Thoracic aorta (tissue), 2 donors: ENCODE data around the gene MTREX. TPM values are rescaled to one million over a fixed set of nuclear protein-coding genes. Genes with fewer than 3 reads are reported as not detected.

Experiments used
- ATAC-seq: fragments of 150-250 bp; one replicate; pipeline ENCODE4 v1.8.0; 2017; ENCODE audit warnings: low read depth; ENCODE audit not compliant: insufficient number of reproducible peaks, low FRiP score
- DNase-seq: peaks from one replicate; pipeline ENCODE4 v3.0.0-alpha.2; 2020; ENCODE audit warnings: low spot score
- H3K27ac ChIP-seq, 2 donors: fragments of 200-600 bp; sonication (generic); 1 replicate in 1 of 2; 2 replicates in 1 of 2; pipeline ENCODE4 v1.5.1; 2016; ENCODE audit warnings: mild to moderate bottlenecking in 2 of 2, moderate library complexity in 2 of 2
- H3K27me3 ChIP-seq: fragments of 200-600 bp; sonication (generic); replicated peaks from 2 replicates; pipeline ENCODE4 v1.6.0; 2016; ENCODE audit warnings: mild to moderate bottlenecking; ENCODE audit not compliant: insufficient read depth
- H3K36me3 ChIP-seq: fragments of 200-600 bp; sonication (generic); one replicate; pipeline ENCODE4 v1.5.1; 2016
- H3K4me1 ChIP-seq, 2 donors: fragments of 200-600 bp; sonication (generic); 1 replicate in 1 of 2; 2 replicates in 1 of 2; pipeline versions ENCODE4 v1.5.1 to v1.6.0; 2016; ENCODE audit warnings: low read depth in 2 of 2, mild to moderate bottlenecking in 1 of 2; ENCODE audit not compliant: control insufficient read depth in 1 of 2
- H3K4me3 ChIP-seq: fragments of 200-600 bp; sonication (generic); 2 replicates; pipeline ENCODE4 v1.5.1; 2016; ENCODE audit warnings: mild to moderate bottlenecking
- H3K9me3 ChIP-seq: fragments of 200-600 bp; sonication (generic); 2 replicates; pipeline ENCODE4 v1.5.1; 2016
- total RNA-seq, 2 donors: library from RNA; depleted of rRNA; stranded (reverse); fragments of >200 nt; gene quantifications; one replicate each; pipeline versions ENCODE4 v1.1.0 to v1.2.3, GENCODE V29; 2016
- TF ChIP-seq, protein P1 (sequence below): fragments of 200-600 bp; sonication (generic); IDR thresholded peaks from one replicate; pipeline ENCODE4 v1.5.1; 2019; ENCODE audit warnings: antibody characterized with exemption

Gene MTREX
- total RNA-seq, 2 donors from 2014 or later, result 42.4 to 61.6 TPM

DNA sequence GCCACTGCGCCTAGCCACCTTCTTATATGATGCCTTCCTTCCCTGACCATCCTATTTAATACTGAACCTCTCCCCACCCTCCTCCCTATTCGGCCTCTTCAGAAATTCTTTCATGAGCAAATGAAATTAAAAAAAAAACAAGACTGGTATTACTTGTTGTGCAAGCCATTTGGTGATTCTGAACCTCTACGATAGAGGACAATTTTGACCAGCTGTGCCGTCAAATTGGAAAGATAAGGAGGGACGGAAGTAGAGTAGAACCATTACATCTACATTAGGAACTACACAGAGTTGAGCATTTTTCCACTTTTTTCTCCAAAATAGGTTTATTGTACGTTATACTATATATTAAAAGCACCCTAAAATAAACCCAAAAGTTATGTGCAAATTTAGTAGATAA, 3.2 kb upstream of the MTREX start:
- Histone ChIP-seq H3K36me3 (no peaks in the 10 kb centered on the region), H3K27ac (no peak overlapping the region), H3K27me3 (no peaks in the 10 kb centered on the region), H3K4me1 (peaks cover 43 to 51% of the 10 kb centered on the region in 2 donors), H3K9me3 (no peaks in the 10 kb centered on the region), H3K4me3 (no peak overlapping the region)
- DNase-seq (no peak), ATAC-seq (no peak)
- TF ChIP-seq, protein P1, sequence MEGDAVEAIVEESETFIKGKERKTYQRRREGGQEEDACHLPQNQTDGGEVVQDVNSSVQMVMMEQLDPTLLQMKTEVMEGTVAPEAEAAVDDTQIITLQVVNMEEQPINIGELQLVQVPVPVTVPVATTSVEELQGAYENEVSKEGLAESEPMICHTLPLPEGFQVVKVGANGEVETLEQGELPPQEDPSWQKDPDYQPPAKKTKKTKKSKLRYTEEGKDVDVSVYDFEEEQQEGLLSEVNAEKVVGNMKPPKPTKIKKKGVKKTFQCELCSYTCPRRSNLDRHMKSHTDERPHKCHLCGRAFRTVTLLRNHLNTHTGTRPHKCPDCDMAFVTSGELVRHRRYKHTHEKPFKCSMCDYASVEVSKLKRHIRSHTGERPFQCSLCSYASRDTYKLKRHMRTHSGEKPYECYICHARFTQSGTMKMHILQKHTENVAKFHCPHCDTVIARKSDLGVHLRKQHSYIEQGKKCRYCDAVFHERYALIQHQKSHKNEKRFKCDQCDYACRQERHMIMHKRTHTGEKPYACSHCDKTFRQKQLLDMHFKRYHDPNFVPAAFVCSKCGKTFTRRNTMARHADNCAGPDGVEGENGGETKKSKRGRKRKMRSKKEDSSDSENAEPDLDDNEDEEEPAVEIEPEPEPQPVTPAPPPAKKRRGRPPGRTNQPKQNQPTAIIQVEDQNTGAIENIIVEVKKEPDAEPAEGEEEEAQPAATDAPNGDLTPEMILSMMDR, result no peak

- DNase-seq (no peak), ATAC-seq (no peak)
- H3K27ac ChIP-seq, result no peak overlapping the region
- H3K4me3 ChIP-seq, result peak overlapping the region; percentile 88
- H3K4me1 ChIP-seq, result peaks cover 47 to 59% of the 10 kb centered on the region in 2 donors
- TF ChIP-seq, protein P1, result no peak
- no peaks in the 10 kb centered on the region for H3K27me3 ChIP-seq
- H3K9me3 ChIP-seq, result no peaks in the 10 kb centered on the region
- no peaks in the 10 kb centered on the region for H3K36me3 ChIP-seq
These were observed 2.4 kb upstream of the MTREX start for GRCh38 chr5:55305345-55305744.

DNA sequence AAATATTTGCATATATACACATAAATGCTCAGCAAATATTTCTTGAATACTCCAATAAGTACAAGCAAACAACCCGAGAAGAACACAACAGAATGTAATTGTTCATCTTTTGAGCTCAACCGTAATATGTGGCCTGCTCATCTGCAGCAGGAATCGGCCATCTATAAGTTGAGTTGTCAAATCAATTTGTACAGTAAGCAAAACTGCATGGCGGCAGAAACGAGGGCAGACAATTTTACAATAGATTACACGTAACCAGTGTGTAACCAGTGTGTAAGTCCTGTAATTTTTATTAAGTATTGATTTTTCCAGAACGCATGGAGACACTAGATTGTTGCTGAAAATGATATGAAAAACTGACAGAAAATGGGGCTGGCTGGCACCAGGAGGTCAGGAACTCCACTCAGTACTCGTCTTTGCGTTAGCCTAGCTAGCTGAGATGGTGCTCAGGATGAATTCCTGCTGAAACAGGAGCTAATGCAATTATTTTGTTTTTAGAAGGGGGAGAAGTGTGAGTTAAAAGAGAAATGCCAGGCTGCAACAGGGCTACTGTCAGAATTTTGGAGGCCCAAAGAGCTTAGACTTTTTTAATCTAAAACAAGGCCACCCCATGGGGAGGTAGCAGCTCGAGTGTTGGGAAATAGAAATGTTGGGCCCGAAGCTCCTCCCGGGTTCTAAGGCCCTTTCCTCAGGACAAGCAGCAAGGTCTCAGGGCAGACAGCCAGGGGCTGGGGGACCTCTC, 977 bp upstream of the MTREX start:
- TF ChIP-seq, protein P1, result no peak
- H3K27ac ChIP-seq, result peak overlapping the region; percentile 82 to 92
- H3K4me3 ChIP-seq, result peak overlapping the region; percentile 88
- H3K4me1 ChIP-seq, result peaks cover 53 to 71% of the 10 kb centered on the region in 2 donors
- H3K27me3 ChIP-seq, result no peaks in the 10 kb centered on the region
- no peaks in the 10 kb centered on the region for H3K36me3 ChIP-seq
- ATAC-seq (no peak), DNase-seq (no peak)
- no peaks in the 10 kb centered on the region for H3K9me3 ChIP-seq

- Histone ChIP-seq H3K4me1 (peaks cover 45 to 67% of the 10 kb centered on the region in 2 donors), H3K27me3 (no peaks in the 10 kb centered on the region), H3K27ac (peak overlapping the region; percentile 82 to 92), H3K4me3 (peak overlapping the region; percentile 88), H3K36me3 (no peaks in the 10 kb centered on the region), H3K9me3 (no peaks in the 10 kb centered on the region)
- no peak for DNase-seq
- no peak for ATAC-seq
- TF ChIP-seq, protein P1, result no peak
These were observed 556 bp downstream of the MTREX start for GRCh38 chr5:55308254-55308836.

DNA sequence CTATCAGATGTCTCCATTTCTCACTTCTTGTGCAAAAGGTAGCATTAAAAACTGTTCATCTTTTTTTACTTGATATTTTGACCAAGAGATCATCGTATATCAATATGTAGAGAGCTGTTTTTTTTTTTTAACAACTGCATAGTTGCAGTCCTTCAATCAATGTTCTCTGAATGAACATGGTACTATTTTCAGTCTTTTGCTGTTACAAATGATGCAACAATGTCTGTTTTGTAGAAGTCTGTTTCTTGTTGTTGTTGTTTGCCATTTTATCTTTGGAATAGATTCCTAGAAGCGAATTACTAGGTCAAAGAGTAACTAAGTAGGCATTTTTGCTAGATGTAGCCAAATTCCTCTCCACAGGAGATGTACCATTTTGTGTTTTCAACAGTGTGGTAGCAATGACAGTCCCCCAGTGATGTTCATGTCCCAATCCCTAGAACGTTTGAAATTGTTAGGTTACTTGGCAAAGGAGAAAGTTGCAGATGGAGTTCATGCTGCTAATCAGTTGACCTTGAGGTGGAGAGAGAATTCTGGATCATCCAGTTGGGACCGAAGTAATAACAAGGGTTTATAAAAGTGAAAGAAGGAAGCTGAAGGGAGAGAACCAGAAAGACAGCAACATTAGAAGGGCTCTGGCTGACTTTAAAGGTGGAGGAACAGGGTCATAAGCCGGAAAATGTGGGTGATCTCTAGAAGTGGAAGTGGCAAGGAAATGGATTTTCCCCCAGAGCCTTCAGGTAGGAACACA, 6.3 kb downstream of the MTREX start:
- ATAC-seq, result no peak
- Histone ChIP-seq H3K9me3 (no peaks in the 10 kb centered on the region), H3K27me3 (no peaks in the 10 kb centered on the region), H3K36me3 (no peaks in the 10 kb centered on the region), H3K4me3 (no peak overlapping the region), H3K4me1 (peaks cover 16 to 29% of the 10 kb centered on the region in 2 donors), H3K27ac (no peak overlapping the region)
- TF ChIP-seq, protein P1, result no peak
- no peak for DNase-seq
